NB4 (cell line): ENCODE data around the gene GRIK4.

Source experiments
- DNase-seq: peaks from one replicate; pipeline ENCODE4 v3.0.0; 2010; ENCODE audit warnings: low read depth
- H3K4me3 ChIP-seq: one replicate; pipeline ENCODE4 v1.5.1; 2011; ENCODE audit warnings: mild to moderate bottlenecking, low read depth, low read length, moderate library complexity
- CTCF ChIP-seq: IDR thresholded peaks from one replicate; pipeline ENCODE4 v1.5.1; 2012; ENCODE audit warnings: low read depth, low read length
- MYC ChIP-seq: IDR thresholded peaks from 2 replicates; pipeline ENCODE4 v1.6.1; 2011; ENCODE audit warnings: low read depth, low read length
- POLR2A ChIP-seq: IDR thresholded peaks from 2 replicates; pipeline ENCODE4 v1.6.1; 2011; ENCODE audit warnings: mild to moderate bottlenecking; ENCODE audit not compliant: insufficient read length; ENCODE audit errors: extremely low read depth
- TF ChIP-seq, protein P1 (sequence below): IDR thresholded peaks from 2 replicates; pipeline ENCODE4 v1.6.1; 2011; ENCODE audit warnings: low read depth, low read length

The GRIK4 gene

DNA sequence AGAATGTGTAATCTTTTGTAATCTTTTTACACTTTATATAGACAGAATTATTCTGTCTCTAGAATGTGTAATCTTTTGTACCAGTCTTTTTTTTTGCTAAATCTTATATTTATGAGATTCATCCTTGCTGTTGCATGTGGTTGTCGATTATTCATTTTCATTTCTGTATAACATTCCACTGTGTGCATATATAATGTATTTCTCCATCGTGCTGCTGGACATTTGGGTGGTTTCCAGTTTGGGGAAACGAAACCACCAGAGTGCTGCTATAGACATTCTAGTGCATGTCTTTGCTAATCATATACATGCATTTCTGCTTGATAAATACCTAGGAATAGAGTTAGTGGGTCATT, 146.5 kb downstream of the GRIK4 start:
- DNase-seq, result peak; percentile 28
- TF ChIP-seq, protein P1, sequence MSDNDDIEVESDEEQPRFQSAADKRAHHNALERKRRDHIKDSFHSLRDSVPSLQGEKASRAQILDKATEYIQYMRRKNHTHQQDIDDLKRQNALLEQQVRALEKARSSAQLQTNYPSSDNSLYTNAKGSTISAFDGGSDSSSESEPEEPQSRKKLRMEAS, result no peak
- no peak overlapping the region for H3K4me3 ChIP-seq

DNA sequence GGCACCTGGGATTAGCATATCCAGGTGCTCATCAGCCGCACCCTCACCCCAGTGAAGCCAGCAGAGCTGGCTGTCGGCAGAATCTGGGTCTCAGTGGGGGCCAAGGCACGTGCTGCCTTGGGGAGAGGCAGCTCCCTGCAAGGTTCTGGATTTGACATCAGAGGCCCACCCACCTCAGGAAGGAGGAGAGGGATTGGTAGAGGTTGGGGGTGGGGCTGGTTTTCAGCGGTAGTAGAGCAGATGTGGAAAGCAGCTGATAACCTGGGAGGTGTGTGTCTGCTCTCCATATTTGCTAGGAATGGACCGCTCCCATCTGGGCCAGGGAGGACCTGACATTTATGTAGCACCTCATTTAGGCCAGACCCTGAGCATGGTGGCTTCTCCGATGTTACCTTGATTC, 147.5 kb downstream of the GRIK4 start:
- no peak overlapping the region for H3K4me3 ChIP-seq
- TF ChIP-seq, protein P1, result no peak
- TF ChIP-seq MYC (no peak), CTCF (no peak), POLR2A (no peak)
- no peak for DNase-seq

GRCh38 chr11:120660024-120660565, 148.5 kb downstream of the GRIK4 start:
- TF ChIP-seq, protein P1, result no peak
- TF ChIP-seq CTCF (peak; percentile 58), MYC (no peak), POLR2A (no peak)
- H3K4me3 ChIP-seq, result no peak overlapping the region
- DNase-seq, result peak; percentile 68

GRCh38 chr11:120662071-120662676, 150.6 kb downstream of the GRIK4 start:
- TF ChIP-seq, protein P1, result no peak
- no peak for TF ChIP-seq POLR2A
- TF ChIP-seq CTCF, result no peak
- no peak for TF ChIP-seq MYC
- no peak for DNase-seq
- no peak overlapping the region for H3K4me3 ChIP-seq

DNA sequence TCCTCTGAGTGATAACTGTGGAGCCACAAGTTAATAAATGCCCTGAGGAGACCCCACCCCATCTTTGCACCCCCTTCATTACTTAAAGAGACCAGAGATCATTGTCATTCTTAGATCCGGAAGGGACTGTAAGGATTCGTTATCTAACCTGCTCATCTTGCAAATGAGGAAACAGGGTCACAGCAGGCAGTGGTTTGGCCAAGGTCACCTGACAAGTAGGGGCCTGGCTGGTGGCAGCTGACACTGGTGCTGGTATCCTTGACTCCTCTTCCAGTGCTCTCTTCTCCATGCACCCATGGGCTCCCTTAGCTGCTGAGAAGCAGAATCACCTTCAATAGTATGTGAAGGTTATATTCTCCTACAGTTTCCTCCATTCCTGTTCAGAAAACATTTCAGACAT, 151.6 kb downstream of the GRIK4 start:
- no peak overlapping the region for H3K4me3 ChIP-seq
- TF ChIP-seq CTCF (no peak), POLR2A (no peak), MYC (no peak)
- TF ChIP-seq, protein P1, result no peak
- peak; percentile 12 for DNase-seq

GRCh38 chr11:120666121-120666639, 154.6 kb downstream of the GRIK4 start:
- H3K4me3 ChIP-seq, result no peak overlapping the region
- TF ChIP-seq, protein P1, result no peak
- TF ChIP-seq POLR2A, result no peak
- DNase-seq, result peak; percentile 12
